A172 (cell line): Measurements from ENCODE around the gene EIF2D. TPM values are rescaled to one million over a fixed set of nuclear protein-coding genes. Genes with fewer than 3 reads are reported as not detected.

Experiments
- DNase-seq: peaks from one replicate; pipeline ENCODE4 v3.0.0-alpha.2; 2015; ENCODE audit warnings: low spot score
- total RNA-seq: library from RNA; depleted of rRNA; stranded (reverse); fragments of >200 nt; shearing (Covaris generic); gene quantifications from 2 replicates; pipeline ENCODE4 v1.2.3, GENCODE V29; 2014

EIF2D gene
- total RNA-seq, 1 experiment from 2014 or later: 53.6 TPM

DNA sequence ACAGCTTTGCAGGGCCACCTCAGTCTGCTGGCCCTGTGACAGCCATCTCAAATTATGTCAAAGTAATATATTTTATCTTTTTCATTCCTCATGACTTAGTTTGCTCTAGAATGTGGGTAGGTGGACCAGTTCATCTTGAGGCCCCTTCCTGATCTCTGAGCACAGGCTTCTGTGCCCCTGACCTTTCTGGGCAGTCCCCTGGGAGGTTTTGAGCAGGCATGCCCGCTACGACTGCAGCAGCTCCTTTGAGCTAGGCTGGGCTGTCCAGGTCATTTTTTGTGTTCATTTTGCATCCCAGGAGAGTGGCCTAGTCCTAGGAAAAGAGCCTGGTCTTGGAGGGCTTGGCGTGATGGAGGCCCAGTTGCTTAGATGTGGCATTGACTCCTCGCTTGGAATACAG lies 42.7 kb downstream of the EIF2D start:
- DNase-seq: no peak

DNA sequence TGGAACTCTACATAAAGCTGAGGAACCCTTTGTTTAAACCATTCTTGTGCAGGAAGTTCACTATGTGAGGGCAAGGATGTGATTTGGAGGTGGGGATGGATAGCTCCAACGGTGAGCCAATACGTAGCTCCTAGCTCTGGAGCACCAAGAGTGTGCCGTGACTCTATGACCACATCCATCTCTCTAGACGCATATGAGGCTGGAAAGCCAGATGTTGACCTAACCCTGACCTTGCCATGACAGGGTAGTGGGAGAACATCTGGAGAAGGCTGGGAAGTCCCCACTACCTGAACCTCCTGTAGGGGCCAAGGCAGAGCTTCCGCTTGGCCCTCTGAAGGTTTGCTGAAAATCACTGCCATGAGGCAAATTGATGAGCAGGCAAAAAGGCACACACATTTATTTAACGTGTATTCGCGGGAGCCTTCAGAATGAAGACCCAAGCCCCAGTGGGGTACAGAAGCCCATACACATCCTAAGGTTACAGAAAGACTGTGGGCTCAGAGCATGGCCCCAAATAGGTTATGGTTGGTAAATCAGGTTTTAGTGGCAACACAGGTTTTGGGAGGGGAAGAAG lies 43.4 kb downstream of the EIF2D start:
- DNase-seq: no peak

DNA sequence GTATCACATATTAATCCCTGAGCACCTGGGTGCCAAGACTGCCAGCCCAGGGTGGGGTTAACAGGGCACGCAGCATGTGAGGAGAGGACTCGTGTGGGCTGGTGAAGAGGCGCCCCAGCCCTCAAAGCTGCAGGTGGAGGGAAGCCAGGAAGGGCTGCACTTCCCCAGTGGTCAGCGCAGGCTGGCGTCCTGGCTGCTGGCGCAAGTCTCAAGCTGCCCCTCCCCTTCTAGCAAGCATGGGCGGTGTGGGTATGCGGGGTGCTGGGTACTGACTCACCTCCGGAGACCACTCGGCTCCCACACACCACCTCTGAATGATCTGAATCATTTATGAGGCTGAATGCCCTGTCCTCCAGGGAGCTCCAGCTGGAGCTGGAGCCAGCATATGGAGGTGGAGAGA lies 44.0 kb downstream of the EIF2D start:
- DNase-seq: no peak

DNA sequence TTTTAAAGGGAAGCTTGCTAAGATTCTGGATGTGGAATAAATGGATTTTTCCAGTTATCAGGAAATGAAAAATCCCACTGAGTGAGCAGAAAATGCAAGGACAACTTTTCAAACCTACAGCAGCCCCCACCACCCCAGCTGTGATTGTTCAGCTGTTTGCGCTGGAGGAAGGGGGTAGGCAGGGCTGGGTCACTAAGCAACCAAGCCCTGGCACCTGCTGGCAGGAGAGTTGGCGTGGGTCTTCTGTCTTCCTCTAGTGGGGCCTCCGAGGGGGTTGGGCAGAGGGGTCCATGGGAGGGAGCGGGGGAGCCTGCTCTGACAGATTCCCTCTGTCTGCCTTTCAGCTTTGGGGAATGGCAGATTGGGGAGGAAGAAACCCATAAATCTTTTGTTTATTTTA lies 45.3 kb downstream of the EIF2D start:
- no peak for DNase-seq

DNA sequence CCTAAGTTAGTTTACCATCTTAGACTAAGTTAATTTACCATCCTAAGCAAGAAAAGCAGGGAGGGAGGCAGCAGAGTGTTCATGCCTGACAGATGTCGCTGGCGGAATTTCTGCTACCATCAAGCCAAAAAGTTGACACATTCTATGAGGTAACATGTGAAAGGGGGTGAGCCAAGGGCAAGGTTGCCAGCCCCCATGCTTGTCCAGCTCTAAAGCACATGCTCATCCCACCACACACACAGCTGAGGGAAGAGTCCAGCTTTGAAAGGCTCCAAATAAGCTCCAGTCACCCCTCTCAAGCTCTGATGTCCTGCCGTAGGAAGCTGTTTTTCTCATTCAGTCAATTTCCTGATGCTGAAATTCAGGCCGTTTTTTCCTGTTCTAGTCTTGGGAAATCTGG lies 46.3 kb downstream of the EIF2D start:
- DNase-seq: no peak

DNA sequence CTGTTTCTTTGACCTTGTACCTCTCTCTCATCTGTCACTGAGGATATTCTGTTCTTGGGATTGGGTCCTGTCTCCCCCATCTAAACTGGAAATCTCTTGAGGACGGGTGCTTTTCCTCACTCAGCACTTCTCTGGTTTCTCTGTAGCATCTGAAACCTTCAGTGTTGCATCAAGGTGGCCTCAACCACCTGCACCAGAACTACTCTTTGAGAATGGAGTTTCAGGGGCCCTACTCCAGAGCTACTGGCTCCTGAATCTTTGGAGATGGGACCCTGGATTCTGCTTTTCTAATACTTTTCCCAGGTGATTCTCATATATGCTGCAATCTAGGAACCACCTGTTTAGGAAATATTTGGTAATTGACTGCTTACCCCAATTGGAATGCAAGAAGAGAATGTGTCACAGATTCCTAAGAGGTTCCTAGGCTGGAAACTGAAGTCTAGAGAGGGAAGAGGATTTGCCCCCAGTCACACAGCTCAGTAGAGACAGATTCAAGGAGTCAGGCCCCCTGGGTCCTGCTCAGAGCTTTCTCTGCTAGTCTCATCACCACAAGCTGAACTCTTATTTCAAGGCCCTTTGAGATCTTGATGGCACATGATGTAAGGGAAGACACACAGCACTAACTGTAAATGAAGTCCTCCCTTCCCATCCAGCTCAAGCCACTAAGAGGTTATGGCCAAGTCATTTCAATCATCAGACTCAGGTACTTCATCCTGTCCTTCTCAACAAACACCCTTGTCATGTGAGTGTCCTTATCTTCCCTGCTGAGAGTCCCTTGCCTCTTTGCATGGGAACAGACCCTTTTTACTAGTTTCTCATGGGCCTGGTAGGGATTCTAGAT lies 48.7 kb downstream of the EIF2D start:
- no peak for DNase-seq

DNA sequence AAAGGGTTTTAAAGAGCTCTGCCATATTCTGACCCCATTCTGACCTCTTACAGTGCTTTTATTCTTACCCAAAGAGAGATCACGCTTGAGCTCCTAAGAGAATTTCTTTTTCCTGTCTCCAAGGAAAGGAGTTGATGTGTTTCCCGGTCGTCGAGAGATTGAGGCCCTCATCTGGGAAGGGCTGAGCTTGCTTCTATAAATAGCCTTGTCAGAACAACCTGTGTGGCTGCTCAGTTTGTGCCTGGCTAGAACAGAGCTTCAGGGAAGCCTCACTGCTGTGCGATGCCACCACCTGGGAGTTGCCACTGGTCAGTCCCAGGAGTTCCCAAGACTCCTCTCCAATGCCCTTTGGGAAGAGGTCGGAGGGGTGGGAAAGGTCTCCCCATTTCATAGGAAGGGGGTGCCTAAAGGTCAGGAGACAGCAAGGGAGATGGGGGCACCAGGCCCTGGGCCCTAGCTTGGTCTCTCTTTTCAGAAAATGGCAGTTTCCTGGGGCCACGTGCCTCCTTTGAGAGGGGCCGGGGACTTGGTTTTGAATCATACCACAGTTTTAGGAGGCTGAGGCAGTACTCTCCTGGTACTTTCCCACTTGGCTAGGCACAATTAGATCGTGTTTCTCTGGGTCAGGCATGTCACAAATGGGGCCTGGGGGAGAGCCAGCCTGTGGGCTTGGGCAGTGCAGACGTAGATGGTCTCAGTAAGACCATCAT lies 52.1 kb downstream of the EIF2D start:
- no peak for DNase-seq

DNA sequence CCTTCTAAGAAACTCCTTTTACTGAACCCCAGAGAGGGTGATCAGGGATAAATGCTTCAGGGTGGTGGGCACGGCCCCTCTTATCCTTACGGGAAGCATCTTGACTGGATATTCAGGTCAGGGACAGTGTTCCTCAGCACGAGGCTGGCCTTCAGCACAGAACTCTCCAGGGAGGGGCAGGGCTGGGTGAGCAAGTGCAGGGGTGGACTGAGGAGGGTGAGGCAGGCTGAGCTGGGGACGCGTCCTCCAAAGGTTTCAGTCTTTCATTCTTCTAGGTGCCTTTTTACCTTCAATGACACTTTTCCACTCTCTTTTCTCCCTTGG lies 52.6 kb downstream of the EIF2D start:
- DNase-seq: no peak

DNA sequence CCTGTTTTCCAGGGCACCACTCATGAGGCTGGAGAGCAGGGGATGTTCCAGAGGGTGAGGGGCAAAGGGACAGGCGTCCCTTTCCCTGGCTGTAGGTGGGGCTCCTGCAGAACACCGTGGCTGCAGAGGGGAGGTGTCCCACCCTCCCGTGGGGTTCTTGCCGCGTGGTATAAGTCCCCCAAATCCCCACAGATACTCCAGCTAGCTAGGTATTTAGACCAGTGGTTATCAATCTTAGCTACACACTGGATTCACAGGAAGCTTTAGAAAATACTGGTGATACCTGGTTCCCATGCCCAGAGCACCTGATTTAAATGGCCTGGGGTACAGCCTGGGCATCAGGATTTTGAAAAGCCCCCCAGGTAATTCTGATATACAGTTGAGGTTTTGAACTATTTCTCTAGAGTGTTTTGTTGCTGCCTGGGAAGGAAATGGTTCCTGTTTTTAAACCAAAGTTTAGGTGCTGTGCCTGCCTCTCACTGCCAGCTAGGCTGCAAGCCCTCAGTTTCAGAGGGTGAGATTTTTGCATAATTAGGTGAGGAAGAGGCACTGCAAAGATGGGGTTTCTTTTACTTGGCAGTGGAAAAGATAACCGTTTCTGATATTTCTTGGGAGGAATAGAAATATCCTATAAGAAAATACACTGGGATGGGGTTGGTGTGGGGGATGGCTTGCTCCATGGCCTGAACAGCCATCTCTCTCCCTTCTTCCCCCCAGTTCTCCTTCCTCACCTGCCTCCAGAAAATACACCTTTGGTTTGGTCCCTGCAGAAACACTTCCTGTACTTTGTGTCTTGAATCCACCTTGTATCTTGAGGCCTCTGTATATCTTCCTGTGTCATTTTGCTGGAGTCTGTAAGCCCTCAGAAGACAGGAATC lies 53.2 kb downstream of the EIF2D start:
- DNase-seq: no peak

DNA sequence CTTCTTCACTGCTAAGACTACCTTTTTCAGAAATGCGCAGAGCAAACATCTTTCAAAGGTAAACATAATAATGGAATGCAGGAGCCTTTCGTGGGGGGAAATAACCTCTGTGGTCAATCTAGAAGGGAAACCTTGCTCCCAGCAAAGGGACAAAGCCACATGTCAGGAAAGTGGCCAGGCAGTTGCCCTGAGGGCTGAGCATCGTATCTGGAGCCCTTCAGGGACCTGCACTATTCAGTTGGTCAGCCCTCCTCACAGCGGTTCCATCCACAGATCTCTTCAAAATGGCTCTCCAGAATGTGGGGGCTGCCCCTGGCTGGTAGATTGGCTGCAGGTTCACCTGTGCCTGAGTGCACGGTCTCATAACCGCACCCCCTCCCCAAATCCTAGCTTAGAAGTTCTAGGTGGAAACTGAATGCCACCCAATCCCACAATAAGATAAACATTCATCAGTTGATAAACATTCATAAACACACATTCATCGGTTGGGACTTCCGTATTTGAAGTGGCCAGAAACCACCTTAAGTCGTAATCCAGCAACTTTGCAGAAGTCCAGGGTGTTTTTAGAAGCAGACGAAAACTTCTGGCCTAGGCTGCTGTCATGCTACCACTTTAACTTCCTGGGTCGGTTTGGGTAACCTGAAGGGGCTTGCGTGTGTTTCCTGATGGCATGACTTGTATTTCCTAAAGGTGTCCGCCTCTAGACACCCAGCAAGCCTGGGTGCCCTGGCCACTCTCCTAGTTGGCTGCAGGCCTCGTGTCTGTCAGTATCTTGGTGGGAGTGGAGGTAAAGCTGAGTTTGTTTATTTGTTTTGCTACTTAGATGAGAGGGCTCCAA lies 54.4 kb downstream of the EIF2D start:
- DNase-seq: no peak

DNA sequence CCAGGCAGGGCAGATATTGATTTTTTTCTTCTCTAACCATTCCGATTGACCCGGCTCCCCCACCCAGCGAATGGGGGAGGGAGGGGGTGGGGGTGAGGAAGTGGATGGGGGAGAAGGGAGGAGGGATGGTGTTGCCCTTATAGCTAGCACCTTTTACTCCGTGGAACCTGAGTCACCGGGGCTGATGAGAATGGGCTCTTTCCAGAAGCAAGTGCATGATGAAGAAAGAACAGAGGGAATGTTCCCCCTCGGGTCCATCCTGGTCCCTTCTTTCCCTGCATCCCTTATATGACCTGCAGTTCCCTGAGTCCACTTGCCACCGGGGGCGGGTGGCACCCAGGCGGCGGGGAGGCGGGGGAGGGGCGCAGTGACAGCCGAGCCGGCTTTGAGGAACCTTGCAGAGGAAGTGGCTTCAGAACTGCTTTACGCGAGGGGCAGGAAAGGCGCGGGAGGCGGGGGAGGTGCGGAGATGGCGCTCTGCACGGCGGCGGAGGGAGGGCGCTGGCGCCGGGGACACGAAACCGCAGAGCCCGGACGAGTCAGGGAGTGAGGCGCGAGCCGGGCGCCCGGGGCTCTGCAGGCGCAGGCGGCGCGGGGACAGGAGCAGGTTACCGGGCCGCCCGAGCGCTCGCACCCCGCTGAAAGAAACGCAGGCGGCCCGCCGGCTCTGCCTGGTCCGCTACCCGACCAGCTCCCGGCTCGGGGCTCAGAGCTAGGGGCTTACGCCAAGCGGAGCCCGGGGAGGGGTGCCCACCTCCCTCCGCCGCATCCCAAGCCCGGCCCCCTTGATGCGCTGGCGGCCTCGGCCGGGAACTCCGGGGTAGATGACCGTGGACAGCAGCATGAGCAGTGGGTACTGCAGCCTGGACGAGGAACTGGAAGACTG lies 55.3 kb downstream of the EIF2D start:
- DNase-seq: peak; percentile 51

DNA sequence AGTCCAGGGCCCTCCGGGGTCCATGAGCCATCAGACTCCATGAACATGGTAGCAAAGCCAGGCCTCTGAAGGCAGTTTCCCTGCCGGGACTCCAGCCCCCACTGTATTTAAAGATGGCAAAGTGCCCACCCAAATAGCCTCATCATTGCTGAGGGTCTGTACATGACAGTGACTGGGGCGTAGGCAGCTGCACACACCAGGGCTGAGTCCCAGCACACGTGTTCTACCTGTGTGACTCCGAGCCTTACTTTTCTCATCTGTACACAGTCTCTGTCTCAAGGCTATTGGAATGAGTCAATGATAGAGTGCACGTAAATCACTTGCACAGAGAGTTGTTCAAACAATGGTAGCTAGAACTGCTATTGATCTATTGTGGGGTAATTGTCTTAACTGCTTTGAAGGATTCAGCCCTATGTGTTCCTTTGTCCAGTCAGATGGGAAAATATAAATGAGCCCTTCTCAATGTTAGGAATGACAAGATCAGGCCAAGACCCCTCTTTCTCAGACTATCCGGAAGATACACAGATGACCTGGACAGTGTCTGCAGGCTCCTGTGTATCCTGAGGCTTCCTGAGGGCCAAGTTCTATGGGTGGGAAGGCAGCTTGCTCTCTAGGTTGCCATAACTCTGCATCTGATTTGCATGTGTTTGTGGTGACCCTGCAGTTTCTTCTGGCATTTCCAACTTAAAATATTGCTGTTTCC lies 56.1 kb downstream of the EIF2D start:
- no peak for DNase-seq

DNA sequence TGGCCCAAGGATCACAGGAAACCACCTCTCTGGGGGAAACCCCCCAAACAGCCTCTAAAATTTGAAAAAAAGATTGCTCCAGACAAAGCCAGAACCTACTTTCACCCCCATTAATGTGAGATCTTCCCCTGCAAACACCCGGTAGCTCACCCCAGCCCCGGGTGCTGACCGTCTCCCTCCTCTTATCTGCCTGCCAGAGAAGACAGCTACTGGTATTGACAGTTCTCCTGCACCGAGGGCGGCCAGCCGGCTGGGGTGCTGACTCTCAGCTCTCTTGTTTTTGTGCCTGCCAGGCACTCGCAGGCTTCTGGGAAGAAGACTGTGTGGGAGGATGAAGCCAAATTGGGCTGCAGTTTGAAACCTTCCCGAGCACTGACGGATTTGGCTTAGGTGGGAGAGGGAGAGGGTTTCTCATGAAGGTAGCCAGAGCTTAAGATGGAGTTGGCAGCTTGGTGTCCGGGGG lies 56.8 kb downstream of the EIF2D start:
- DNase-seq: no peak

DNA sequence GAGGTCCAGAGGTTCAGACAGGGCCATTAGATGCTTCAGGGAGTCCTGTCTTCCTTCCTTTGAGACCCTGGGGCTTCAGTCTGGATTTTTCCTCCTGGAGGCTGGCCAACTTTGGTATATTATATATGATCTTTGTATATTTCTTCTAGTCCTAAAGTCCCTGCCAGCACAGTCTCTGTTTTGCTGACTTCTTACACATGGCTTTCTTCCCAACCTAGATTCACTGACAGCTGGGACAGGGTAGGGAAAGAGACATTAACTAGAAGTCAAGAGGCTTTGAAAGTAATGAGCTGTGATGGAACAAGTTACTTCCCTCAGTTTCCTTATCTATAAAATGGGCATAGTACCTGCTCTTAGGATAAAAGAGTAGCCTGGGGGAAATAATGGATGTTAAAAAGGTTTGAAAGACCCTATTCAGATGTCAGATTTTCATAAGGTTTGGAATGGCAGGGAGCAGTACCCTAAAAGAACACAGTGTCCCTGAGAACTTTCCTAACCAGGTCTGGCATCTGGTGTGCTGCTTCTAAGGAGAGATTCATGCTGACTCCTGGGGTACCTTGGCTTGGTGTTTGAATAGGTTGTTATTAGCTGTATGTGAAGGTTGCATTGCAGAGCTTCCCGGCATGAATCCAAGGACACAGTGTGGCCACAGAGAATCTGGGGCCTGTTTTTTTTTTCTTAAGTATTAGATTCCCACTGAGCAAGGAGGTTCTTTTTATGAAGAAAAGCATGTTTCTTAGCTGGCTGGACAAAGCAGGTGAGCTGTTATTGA lies 57.4 kb downstream of the EIF2D start:
- no peak for DNase-seq

DNA sequence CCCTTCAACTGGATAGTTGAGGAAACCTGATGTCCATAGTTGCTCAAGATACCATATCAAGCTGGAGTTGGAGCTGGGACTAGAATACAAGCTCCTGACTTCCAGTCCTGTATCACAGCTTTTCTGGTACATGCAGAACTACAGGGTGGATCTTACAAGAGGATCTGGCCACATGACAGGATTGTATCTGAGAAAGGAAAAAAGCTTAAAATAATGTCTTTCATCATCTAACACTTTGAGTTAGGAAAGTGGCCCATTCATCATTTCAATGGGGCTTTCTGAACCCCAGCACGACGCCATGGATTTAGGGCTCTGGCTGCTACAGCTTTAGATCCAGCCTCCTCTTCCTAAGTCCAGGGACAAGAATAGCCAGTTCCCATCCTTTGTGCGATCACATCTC lies 58.1 kb downstream of the EIF2D start:
- DNase-seq: no peak

DNA sequence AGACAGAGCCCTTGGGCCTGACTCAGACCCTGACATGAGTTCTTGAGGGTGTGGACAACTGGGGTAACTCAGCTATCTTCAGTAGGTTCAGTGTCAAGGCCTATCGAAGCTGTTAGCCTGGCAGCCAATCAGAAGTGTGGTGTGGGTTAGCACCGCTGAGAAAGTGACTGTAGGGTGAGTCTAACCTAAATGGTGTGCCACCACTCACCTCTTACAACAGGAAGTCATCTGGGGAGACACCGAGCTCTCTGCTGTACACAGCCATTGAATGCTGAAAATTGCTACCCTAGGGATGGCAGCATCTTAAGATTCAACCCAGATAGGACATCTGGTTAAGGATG lies 60.3 kb downstream of the EIF2D start:
- no peak for DNase-seq

DNA sequence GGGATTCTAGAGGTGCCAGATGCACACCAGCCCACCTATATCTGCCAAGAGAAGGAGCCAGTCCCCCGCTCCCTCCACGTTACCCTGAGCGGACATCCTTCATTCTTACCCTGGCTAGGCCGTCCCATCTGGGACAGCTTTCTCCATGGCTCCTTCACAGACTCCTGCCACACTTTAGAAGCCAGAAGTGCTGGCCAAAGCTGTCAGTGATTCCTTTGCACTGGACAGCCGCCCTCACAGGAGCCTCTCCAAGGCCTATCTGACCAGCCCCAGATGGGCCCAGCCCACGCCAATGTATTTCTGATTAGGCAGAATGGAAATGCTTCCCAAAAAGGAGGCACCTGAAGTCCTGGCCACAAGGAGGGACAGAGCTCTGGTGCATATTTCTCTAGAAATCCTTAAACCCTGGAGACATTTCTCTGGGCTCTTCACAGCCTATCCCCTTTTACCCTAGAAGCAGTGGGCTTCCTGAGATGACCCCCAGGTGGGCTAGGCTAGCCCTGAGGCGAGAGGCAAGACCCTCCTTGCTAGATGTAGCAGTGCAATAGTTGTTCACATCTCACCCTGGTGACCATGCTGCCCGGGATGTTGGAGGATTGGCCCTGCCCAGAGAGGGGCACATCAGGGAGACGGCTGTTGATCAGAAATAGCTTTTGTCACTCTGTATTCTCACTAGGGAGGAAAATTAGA lies 60.8 kb downstream of the EIF2D start:
- no peak for DNase-seq

DNA sequence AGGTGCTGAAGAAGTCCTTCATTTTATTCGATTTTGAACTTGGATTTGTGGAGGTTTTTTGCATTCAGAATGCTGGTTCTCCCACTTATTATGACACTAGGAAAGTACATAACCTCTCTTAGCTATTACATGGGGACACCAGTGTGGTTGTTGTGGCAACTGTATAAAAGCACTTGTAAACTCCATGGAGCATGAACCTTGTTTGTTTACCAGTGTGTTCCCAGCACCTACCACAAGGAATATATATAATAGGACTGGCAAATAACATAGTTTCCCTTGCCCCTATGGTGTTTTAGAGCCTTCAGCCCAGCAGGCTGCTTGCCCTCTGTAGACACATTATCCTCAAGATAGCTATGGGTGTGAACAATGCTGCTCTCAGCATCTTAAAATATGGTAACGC lies 61.8 kb downstream of the EIF2D start:
- DNase-seq: no peak
